PC-9 (cell line): ENCODE data around the gene ZBTB7A. TPM values are rescaled to one million over a fixed set of nuclear protein-coding genes. Genes with fewer than 3 reads are reported as not detected.

Source experiments
- BruUV-seq: library from RNA; stranded (reverse); fragments of 400-500 nt; replicated peaks from 2 replicates; lab custom pipeline; 2021; lab: Mats Ljungman, UMichigan
- CTCF ChIA-PET: fragments of 300-600 bp; sonication (Branson Sonifier 250); formaldehyde crosslinking; loops from one replicate; lab custom pipeline; 2022; ENCODE audit warnings: antibody characterized with exemption; lab: Charles Lee
- POLR2A ChIA-PET: fragments of 300-600 bp; sonication (Branson Sonifier 250); formaldehyde crosslinking; loops from one replicate; lab custom pipeline; 2022; ENCODE audit warnings: antibody characterized with exemption; ENCODE audit not compliant: unreplicated experiment; lab: Charles Lee
- DNase-seq, 2 experiments: peaks; one replicate each; pipeline versions ENCODE4 v3.0.0 to v3.0.0-alpha.2; 2015 to 2022; ENCODE audit warnings: mixed read lengths in 1 of 2
- H2AFZ ChIP-seq: fragments of 200-600 bp; sonication (generic); 2 replicates; pipeline ENCODE4 v1.8.1; 2017; ENCODE audit warnings: antibody characterized with exemption
- H3F3A ChIP-seq: fragments of 200-600 bp; sonication (generic); 2 replicates; pipeline ENCODE4 v1.8.1; 2017; ENCODE audit warnings: antibody characterized with exemption, mild to moderate bottlenecking, low read depth; ENCODE audit not compliant: insufficient read depth
- H3K27ac ChIP-seq: fragments of 200-600 bp; sonication (generic); 2 replicates; pipeline ENCODE4 v1.6.1; 2016; ENCODE audit warnings: mixed run types
- H3K27me3 ChIP-seq: fragments of 200-600 bp; sonication (generic); 2 replicates; pipeline ENCODE4 v1.6.1; 2016; ENCODE audit warnings: low read depth, mixed run types; ENCODE audit not compliant: insufficient read depth
- H3K36me3 ChIP-seq: fragments of 200-600 bp; sonication (generic); 2 replicates; pipeline ENCODE4 v1.6.1; 2016; ENCODE audit warnings: low read depth, mixed run types
- H3K4me1 ChIP-seq: fragments of 200-600 bp; sonication (generic); replicated peaks from 2 replicates; pipeline ENCODE4 v1.6.1; 2016; ENCODE audit warnings: mixed run types; ENCODE audit not compliant: insufficient read depth
- H3K4me2 ChIP-seq: fragments of 200-600 bp; sonication (generic); 2 replicates; pipeline ENCODE4 v1.6.1; 2017; ENCODE audit warnings: mixed run types
- H3K4me3 ChIP-seq: fragments of 200-600 bp; sonication (generic); 2 replicates; pipeline ENCODE4 v1.6.1; 2016; ENCODE audit warnings: mixed run types
- H3K79me2 ChIP-seq: fragments of 200-600 bp; sonication (generic); 2 replicates; pipeline ENCODE4 v1.6.1; 2017; ENCODE audit warnings: low read depth, mixed run types
- H3K9me2 ChIP-seq: fragments of 200-600 bp; sonication (generic); 2 replicates; pipeline ENCODE4 v1.8.1; 2017; ENCODE audit warnings: mild to moderate bottlenecking; ENCODE audit not compliant: insufficient read depth
- H3K9me3 ChIP-seq: fragments of 200-600 bp; sonication (generic); 2 replicates; pipeline ENCODE4 v1.8.1; 2016; ENCODE audit warnings: low read depth; ENCODE audit not compliant: insufficient read depth
- H4K20me1 ChIP-seq: fragments of 200-600 bp; sonication (generic); 2 replicates; pipeline ENCODE4 v1.8.1; 2017; ENCODE audit not compliant: insufficient read depth
- CTCF ChIP-seq: fragments of 200-600 bp; sonication (generic); conservative IDR thresholded peaks from 2 replicates; pipeline ENCODE4 v1.6.1; 2017; ENCODE audit warnings: mixed run types, antibody characterized with exemption, mild to moderate bottlenecking, moderate library complexity
- EZH2 ChIP-seq: fragments of 200-600 bp; sonication (generic); IDR thresholded peaks from 2 replicates; pipeline ENCODE4 v1.8.0; 2017; ENCODE audit warnings: antibody characterized with exemption, low read depth
- intact Hi-C: fragments of 100-400 bp; cut with micrococcal nuclease; formaldehyde crosslinking; loops from one replicate; pipeline ENCODE4 v1.10.0; 2022; ENCODE audit not compliant: unreplicated experiment
- total RNA-seq: library from RNA; stranded (reverse); gene quantifications from 2 replicates; pipeline ENCODE4 v1.2.3, GENCODE V29; 2021

ZBTB7A gene
- total RNA-seq, 1 experiment from 2014 or later, result 41.2 TPM

DNA sequence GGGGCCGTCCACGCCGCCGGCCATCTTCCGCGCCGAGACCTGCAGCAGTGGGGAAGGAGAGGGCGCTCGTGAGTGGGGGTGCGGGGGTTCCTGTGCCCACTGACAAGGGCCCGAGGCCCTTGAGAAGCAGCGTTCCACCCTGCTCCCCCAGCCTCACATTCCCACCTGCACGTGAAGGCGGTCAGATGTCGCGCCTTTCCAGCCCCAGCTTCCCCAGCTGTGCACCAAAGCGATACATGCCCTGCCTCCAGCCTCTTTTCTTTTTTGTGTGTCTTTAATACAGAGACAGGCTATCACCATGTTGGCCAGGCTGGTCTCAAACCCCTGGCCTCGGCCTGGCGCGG, 11.5 kb downstream of the ZBTB7A start:
- H3F3A ChIP-seq, result peaks cover 54% of the 10 kb centered on the region
- TF ChIP-seq EZH2, result no peak
- no peak for TF ChIP-seq CTCF
- no peak overlapping the region for H3K4me2 ChIP-seq
- peaks cover 82% of the 10 kb centered on the region for H3K79me2 ChIP-seq
- no peaks in the 10 kb centered on the region for H3K9me2 ChIP-seq
- H2AFZ ChIP-seq, result no peak overlapping the region
- ChIA-PET POLR2A (no interaction called here), CTCF (no interaction called here)
- peaks cover 52% of the 10 kb centered on the region for H3K4me1 ChIP-seq
- H3K9me3 ChIP-seq, result no peaks in the 10 kb centered on the region
- BruUV-seq, result no TSS peak
- H3K27me3 ChIP-seq, result no peaks in the 10 kb centered on the region
- no peak overlapping the region for H3K27ac ChIP-seq
- H3K4me3 ChIP-seq, result no peak overlapping the region
- intact Hi-C loops, result no loop called here
- H3K36me3 ChIP-seq, result peaks cover 5% of the 10 kb centered on the region; the same call in 1 of the 2 replicates
- peaks cover 36% of the 10 kb centered on the region for H4K20me1 ChIP-seq
- DNase-seq, result no peak

- Histone ChIP-seq H3K36me3 (peaks cover 5% of the 10 kb centered on the region; the same call in 1 of the 2 replicates), H3K9me2 (no peaks in the 10 kb centered on the region), H4K20me1 (peaks cover 34% of the 10 kb centered on the region), H3K27me3 (no peaks in the 10 kb centered on the region), H3F3A (peaks cover 54% of the 10 kb centered on the region), H3K4me1 (peaks cover 46% of the 10 kb centered on the region), H3K79me2 (peaks cover 82% of the 10 kb centered on the region), H3K4me3 (no peak overlapping the region), H2AFZ (no peak overlapping the region), H3K9me3 (no peaks in the 10 kb centered on the region), H3K27ac (no peak overlapping the region), H3K4me2 (no peak overlapping the region)
- no peak for DNase-seq
- no peak for TF ChIP-seq EZH2
- no peak for TF ChIP-seq CTCF
- BruUV-seq, result no TSS peak
- intact Hi-C loops, result no loop called here
- ChIA-PET POLR2A (no interaction called here), CTCF (no interaction called here)
These were observed 12.1 kb downstream of the ZBTB7A start for GRCh38 chr19:4054441-4055208.

- POLR2A ChIA-PET, result no interaction called here
- peak overlapping the region; percentile 99; the same call in 1 of the 2 replicates for H3K27ac ChIP-seq
These were observed 13.0 kb downstream of the ZBTB7A start for GRCh38 chr19:4053423-4054324.

More at GRCh38 chr19:4053423-4054324, 13.0 kb downstream of the ZBTB7A start:
- no TSS peak for BruUV-seq
- H3K4me3 ChIP-seq, result peak overlapping the region; percentile 41; the same call in 1 of the 2 replicates
- no peaks in the 10 kb centered on the region for H3K27me3 ChIP-seq
- DNase-seq, result no peak
- TF ChIP-seq CTCF (no peak), EZH2 (no peak)
- no peaks in the 10 kb centered on the region for H3K9me2 ChIP-seq
- intact Hi-C loops, result no loop called here
- CTCF ChIA-PET, result no interaction called here
- peaks cover 47% of the 10 kb centered on the region for H3F3A ChIP-seq
- no peak overlapping the region for H2AFZ ChIP-seq
- H3K9me3 ChIP-seq, result no peaks in the 10 kb centered on the region
- peaks cover 5% of the 10 kb centered on the region; the same call in 1 of the 2 replicates for H3K36me3 ChIP-seq
- peaks cover 80% of the 10 kb centered on the region for H3K79me2 ChIP-seq
- H4K20me1 ChIP-seq, result peaks cover 36% of the 10 kb centered on the region
- peaks cover 37% of the 10 kb centered on the region for H3K4me1 ChIP-seq
- H3K4me2 ChIP-seq, result peak overlapping the region; percentile 98
